ENCODE data around the gene CHMP4B. TPM values are rescaled to one million over a fixed set of nuclear protein-coding genes. Genes with fewer than 3 reads are reported as not detected.

Gene CHMP4B
- 95.5 TPM for polyA plus RNA-seq (2013, experiment 1 of 2; ENCODE audit: insufficient read length)
- polyA plus RNA-seq (2013, experiment 2 of 2; ENCODE audit: insufficient read length) = 95.7 TPM

GRCh38 chr20:33810885-33811775 lies at the start of gene CHMP4B:
Gene CHMP4B (plus strand): TSS chr20:33811348. CDS start chr20:33811469, 121 bp downstream.
- peak; percentile 99 for DNase-seq

DNA sequence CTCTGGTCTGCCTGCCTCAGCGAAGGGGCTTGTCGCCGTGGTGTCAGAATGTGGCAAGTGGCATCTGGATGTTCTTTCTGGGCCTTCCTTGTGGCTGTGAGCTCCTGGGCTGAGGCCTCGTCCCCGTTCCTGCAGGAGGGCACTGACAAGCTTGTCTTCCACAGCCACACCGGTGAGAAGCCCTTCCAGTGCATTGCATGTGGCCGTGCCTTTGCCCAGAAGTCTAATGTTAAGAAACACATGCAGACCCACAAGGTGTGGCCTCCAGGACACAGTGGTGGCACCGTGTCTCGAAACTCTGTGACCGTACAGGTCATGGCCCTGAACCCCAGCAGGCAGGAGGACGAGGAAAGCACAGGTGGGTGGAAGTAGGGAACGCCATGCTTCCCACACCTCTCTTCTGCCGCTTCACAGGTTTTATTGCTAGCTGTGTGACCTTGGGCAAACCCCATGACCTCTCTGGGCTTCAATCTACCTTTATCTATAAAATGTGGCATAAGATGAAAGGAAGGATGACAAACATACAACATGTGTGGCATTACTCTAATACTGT lies 49.4 kb upstream of the CHMP4B start:
- DNase-seq = no peak

GRCh38 chr20:33765099-33765498 lies 46.0 kb upstream of the CHMP4B start:
- DNase-seq = no peak

DNA sequence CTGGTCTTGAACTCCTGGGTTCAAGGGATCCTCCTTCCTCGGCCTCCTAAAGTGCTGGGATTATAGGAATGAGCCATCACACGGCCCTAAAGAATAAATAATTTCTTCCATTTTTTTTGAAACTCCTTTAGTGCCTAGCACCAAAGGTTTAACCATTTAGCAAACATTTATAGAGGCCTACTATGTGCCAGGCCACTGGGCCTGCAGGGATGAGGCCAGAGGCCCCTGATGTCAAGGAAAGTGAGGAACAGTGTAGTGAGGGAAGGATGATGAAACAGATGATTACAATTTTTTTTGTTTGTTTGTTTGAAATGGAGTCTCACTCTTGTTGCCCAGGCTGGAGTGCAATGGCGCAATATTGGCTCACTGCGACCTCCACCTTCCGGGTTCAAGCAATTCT lies 45.6 kb upstream of the CHMP4B start:
- DNase-seq = no peak

DNA sequence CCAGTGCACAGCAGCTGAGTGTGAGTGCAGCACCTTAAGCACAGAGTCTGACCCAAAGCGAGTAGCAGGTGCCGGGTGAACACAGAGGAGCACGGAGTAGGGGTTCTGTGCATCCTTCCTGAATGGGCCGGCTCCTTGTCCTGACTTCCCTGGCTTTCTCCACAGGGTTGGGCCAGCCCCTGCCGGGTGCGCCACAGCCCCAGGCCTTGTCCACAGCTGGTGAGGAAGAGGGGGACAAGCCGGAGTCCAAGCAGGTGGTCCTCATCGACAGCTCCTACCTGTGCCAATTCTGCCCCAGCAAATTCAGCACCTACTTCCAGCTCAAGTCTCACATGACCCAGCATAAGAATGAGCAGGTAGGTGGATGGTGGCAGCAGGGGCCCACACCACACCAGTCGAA lies 44.5 kb upstream of the CHMP4B start:
- no peak for DNase-seq

- no peak for DNase-seq
These were observed 43.4 kb upstream of the CHMP4B start for GRCh38 chr20:33767777-33768138.

DNA sequence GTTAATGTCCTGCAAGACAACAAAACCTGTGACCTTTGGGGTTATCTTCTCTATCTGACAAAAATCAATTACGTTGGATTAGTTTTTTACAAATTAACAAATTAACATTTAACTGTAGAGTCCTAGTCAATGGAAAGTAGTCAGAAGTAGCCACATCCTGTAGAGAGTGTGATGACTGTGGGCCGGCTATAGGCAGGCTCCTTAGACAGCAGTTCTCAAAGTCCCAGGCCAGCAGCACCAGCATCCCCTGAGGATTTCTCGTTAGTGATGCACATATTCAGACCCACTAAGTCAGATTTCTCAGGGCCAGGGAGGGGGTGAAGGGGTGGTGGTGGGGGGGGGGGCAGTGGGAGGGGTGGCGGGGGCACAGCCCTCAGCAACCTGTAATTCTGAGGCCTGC lies 42.1 kb upstream of the CHMP4B start:
- no peak for DNase-seq

GRCh38 chr20:33770005-33770404 lies 41.1 kb upstream of the CHMP4B start:
- no peak for DNase-seq

GRCh38 chr20:33771938-33772337 lies 39.2 kb upstream of the CHMP4B start:
- DNase-seq = no peak

GRCh38 chr20:33772439-33772838 lies 38.7 kb upstream of the CHMP4B start:
- DNase-seq = no peak

DNA sequence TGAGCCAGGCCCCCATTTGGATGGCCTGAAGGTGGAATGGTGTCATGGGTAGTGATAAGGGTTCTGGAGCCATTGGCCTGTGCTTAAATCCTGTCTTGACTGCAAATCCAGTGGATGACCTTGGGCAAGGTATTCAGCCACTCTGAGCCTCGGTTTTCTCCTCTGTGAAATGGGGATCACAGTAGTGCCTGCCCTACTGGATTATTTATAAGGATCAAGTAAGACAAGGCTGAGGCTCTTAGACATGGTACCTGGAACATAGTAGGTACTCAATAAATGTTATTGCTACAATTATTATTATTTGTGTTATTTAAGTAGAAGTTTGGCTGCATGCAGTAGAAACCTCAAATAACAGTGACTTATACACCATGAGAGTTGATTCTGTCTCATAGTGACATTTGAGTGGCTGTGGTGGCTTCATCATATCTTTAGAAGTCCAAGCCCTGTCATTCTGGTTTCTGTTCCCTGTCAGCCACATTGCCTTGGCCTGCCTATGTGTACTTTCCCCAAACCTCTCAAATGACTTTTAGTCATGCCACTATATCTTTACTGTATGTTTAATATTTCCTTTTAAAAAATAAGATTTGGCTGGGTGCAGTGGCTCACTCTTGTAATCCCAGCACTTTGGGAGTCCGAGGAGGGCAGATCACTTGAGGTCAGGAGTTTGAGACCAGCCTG lies 37.6 kb upstream of the CHMP4B start:
- DNase-seq = no peak

DNA sequence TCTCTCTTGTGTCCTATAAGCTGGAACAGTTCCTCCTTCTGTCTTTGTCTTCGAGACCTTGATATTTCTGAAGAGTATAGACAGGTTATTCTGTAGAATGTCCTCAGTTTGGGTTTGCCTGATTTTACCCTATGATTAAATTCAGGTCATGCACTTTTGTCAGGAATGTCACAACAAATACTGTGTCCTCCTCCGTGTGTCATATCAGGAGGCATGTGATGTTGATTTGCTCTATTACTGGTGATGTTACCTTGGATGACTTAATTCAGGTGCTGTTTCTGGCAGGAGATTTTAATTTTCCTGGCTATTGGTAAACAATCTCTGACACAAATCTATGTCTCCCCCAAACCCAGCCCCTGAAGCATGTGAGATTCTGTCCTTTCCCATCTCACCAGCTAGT lies 33.3 kb upstream of the CHMP4B start:
- no peak for DNase-seq

DNA sequence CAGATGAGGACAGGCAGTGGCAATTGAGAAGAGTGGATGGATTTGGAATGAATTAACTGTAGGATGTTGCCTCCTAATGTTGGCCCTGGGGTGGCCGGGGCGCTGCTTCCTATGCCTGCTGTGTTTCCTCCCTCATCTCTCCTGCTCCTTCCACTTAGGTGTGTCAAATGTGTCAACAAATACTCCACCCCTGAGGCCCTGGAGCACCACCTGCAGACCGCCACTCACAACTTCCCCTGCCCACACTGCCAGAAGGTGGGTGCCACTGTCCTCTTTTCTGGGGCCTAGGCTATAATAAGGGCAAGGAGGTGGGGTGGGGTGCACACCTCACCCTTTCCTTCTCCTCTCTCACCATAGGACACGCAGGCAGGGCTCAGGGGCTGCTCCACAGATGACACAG lies 30.0 kb upstream of the CHMP4B start:
- DNase-seq = no peak

GRCh38 chr20:33781945-33782344 lies 29.2 kb upstream of the CHMP4B start:
- no peak for DNase-seq

- DNase-seq = no peak
These were observed 27.9 kb upstream of the CHMP4B start for GRCh38 chr20:33783256-33783655.

DNA sequence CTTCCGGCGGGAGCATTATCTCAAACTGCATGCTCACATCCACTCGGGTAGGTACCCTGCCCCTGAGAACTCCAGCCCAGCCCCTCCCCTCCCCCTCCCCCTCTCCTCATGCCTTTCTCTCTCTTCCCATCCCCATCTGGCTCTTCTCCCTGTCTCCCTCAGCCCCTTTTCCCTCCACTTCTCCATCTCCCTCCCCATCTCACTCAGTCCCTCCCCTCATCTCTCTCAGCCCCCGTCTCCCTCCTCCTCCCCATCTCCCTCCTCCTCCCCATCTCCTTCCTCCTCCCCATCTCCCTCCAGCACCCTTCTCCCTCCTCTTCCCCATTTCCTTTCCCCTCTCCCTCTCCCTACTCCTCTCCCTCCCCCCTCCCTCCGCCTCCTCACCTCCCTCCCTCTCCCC lies 27.3 kb upstream of the CHMP4B start:
- DNase-seq = no peak

DNA sequence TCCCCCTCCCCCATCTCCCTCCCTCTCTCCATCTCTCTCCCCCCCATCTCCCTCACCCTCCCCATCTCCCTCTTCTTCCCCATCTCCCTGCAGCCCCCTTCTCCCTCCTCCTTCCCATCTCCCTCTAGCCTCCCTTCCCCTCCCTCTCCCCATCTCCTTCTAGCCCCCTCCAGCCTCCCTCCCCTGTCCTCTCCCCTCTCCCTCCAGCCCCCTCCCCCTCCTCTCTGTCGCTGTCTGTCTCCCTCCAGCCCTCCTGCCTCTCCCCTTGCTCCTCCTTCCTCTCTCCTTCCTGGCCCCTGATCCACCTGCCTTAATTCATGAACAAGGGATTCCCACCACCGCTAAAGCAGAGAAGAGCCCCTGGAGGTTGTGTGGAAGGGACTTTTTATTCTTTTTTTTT lies 26.9 kb upstream of the CHMP4B start:
- DNase-seq = no peak

DNA sequence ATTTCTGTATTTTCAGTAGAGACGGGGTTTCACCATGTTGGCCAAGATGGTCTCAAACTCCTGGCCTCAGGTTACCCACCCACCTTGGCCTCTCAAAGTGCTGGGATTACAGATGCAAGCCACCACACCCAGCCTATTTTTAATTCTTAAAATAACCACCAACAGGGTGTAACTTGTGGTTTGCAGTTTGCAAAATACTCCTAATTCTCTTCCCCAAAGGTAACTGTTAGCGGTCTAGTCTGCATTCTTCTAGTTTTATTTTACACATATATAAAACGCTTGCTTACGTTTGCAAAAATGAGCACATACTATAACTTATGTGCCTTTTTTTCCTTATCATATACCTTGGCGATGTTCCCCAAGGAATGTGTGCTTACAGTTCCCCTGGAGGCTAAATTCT lies 25.6 kb upstream of the CHMP4B start:
- DNase-seq = no peak

GRCh38 chr20:33787253-33787891 lies 23.8 kb upstream of the CHMP4B start:
- DNase-seq = no peak

DNA sequence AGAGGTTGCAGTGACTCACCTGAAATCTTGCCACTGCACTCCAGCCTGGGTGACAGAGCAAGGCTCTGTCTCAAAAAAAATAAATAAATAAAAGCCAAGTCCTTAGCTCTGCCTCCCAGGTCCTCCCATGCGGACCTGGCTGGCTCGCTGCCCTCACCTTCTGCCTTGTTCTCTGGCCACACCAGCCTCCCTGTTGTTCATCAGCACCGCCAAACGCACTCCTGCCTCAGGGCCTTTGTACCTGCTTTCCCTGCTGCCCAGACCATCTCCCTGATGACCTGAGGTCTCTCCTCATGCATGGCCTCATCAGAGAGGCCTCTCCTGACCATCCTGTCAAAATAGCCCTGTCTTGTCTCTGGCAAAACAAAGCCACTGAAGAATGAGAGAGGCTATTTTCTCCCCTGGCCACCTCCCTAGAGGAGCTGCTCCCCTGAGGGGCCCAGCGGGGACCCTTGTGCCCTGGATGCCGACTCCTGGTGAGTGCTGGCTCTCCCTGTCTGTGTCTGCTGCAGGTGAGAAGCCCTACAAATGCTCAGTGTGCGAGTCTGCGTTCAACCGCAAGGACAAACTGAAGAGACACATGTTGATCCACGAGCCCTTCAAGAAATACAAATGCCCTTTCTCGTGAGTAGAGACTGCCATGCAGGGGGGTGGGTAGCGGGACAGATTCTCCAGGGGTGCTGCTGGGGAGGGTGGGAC lies 22.6 kb upstream of the CHMP4B start:
- DNase-seq = no peak

GRCh38 chr20:33789109-33789857 lies 21.9 kb upstream of the CHMP4B start:
- DNase-seq = peak; percentile 96

GRCh38 chr20:33789858-33790182 lies 21.3 kb upstream of the CHMP4B start:
- DNase-seq = no peak
